ENCODE measurements around the gene RPS6KA5. TPM values are rescaled to one million over a fixed set of nuclear protein-coding genes. Genes with fewer than 3 reads are reported as not detected.
A peak's percentile ranks its signal among the peaks of the same experiment; 100 is the strongest.
"Not testable (repeated sequence)": the region's sequence is repeated elsewhere in the genome, so short reads cannot be mapped to it uniquely, and the experiment has no call there.

Gene RPS6KA5
- polyA plus RNA-seq, 2 of the 4 experiments (the other 2 are of a cell fraction) = 2.2 to 4.1 TPM

- Histone ChIP-seq H3K4me1 (no peaks in the 10 kb centered on the region), H3K27ac (no peak overlapping the region), H3K4me3 (no peak overlapping the region), H3K4me2 (no peak overlapping the region), H3K9me3 (no peaks in the 10 kb centered on the region; the same call in 2 of the 3 replicates)
- TF ChIP-seq HOXB5 (CRISPR knock-in tag; IDR thresholded peaks at IDR 0.05) (no peak), KDM5A (IDR thresholded peaks at IDR 0.05) (no peak), SREBF2 (IDR thresholded peaks at IDR 0.05) (no peak), TFCP2L1 (CRISPR knock-in tag; IDR thresholded peaks at IDR 0.05) (no peak), ATOH8 (CRISPR knock-in tag; IDR thresholded peaks at IDR 0.05; ENCODE audit: low read depth) (no peak), NFE2L2 (conservative IDR thresholded peaks at IDR 0.05; ENCODE audit: low read length) (no peak), MAFK (IDR thresholded peaks at IDR 0.05; ENCODE audit: partially characterized antibody) (no peak)
- TF ChIP-seq, protein P1, sequence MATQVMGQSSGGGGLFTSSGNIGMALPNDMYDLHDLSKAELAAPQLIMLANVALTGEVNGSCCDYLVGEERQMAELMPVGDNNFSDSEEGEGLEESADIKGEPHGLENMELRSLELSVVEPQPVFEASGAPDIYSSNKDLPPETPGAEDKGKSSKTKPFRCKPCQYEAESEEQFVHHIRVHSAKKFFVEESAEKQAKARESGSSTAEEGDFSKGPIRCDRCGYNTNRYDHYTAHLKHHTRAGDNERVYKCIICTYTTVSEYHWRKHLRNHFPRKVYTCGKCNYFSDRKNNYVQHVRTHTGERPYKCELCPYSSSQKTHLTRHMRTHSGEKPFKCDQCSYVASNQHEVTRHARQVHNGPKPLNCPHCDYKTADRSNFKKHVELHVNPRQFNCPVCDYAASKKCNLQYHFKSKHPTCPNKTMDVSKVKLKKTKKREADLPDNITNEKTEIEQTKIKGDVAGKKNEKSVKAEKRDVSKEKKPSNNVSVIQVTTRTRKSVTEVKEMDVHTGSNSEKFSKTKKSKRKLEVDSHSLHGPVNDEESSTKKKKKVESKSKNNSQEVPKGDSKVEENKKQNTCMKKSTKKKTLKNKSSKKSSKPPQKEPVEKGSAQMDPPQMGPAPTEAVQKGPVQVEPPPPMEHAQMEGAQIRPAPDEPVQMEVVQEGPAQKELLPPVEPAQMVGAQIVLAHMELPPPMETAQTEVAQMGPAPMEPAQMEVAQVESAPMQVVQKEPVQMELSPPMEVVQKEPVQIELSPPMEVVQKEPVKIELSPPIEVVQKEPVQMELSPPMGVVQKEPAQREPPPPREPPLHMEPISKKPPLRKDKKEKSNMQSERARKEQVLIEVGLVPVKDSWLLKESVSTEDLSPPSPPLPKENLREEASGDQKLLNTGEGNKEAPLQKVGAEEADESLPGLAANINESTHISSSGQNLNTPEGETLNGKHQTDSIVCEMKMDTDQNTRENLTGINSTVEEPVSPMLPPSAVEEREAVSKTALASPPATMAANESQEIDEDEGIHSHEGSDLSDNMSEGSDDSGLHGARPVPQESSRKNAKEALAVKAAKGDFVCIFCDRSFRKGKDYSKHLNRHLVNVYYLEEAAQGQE (IDR thresholded peaks at IDR 0.05) = no peak
- ATAC-seq (no peak), FAIRE-seq (no peak), DNase-seq (ENCODE audit: low read depth in 1 of 2, low spot score in 1 of 2) (no peak)
- 54% methylated on average over 3 of the region's 3 CpGs for WGBS (ENCODE audit: missing lambda C conversion rate)
- ChIA-PET CTCF (no interaction called here), POLR2A (no interaction called here)
These were observed 220.6 kb downstream of the RPS6KA5 start for GRCh38 chr14:90839889-90840266.

DNA sequence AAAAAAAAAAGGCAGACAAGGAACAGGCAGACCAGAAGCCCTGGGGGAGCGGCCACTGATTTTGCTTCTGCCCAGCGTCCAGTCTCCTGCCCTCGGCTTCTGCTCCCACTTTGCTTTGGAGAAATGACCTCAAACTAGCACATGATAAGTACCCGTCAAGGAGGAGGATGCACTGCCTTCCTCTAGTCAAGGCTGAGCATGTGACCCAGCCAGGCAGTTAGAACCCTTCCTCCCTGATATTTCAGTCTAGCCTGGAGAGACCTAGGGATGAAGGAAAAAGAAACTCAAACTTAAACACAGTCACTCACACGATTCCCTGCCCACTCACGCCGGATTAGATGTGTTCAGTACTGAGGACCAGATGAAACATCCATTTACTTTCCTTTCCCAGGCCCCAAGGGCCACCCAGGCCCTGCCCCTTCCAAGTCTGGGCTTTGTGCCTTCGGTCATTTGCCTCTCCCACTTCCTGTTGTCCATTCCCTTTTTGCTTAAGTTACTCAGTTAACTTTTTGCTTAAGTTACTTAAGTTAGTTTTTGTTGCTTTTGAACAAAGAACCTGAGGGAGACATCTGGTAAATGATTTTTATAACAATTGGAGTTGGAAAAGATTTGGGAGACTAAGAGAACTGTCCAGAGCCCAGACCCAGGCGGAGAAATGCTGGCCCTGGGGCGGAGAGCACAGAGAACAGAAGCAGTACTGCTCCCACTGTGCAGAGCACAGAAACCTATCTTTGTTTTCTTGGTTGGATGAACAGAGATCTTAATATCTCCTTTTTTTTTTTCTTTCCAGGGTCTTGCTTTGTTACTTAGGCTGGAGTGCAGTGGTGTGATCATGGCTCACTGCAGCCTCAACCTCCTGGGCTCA, 221.2 kb downstream of the RPS6KA5 start:
- no peak overlapping the region for H3K4me2 ChIP-seq
- CTCF ChIA-PET = no interaction called here
- no peak for FAIRE-seq

DNA sequence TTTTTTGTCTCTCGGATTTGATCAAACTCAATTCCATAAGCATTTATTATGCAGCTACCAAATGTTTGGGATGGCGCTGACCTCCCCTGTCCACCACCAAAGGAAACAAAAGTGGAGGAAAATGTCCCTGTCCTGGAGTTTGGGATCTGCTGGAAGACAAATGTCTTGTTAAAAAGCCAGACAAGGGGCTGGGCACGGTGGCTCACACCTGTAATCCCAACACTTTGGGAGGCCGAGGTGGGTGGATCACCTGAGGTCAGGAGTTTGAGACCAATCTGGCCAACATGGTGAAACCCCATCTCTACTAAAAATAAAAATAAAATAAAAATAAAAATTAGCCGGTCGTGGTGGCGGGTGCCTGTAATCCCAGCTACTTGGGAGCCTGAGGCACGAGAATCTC, 221.9 kb downstream of the RPS6KA5 start:
- POLR2A ChIA-PET; DNase-seq (ENCODE audit: low read depth in 1 of 2, low spot score in 1 of 2); H3K4me2 ChIP-seq; H3K4me1 ChIP-seq; H3K9me3 ChIP-seq; H3K4me3 ChIP-seq; H3K27ac ChIP-seq; ATAC-seq; FAIRE-seq: not testable (repeated sequence)
- 81% methylated on average over 8 of the region's 8 CpGs for WGBS (ENCODE audit: missing lambda C conversion rate)
- CTCF ChIA-PET = interaction anchor here (0.6 kb wide), 1 partner anchor 509 kb away, joined by 3 read pairs; no protein-coding TSS in a partner anchor

More for the DNA sequence above, 221.2 kb downstream of the RPS6KA5 start:
- POLR2A ChIA-PET = no interaction called here
- DNase-seq (ENCODE audit: low read depth in 1 of 2, low spot score in 1 of 2) (no peak), ATAC-seq (peak in 1 of 2 experiments; percentile 40; a peak in 2 of 6 replicates)
- 64% methylated on average over 10 of the region's 10 CpGs for WGBS (ENCODE audit: missing lambda C conversion rate)
- Histone ChIP-seq H3K9me3 (no peaks in the 10 kb centered on the region; the same call in 2 of the 3 replicates), H3K27ac (no peak overlapping the region), H3K4me3 (no peak overlapping the region), H3K4me1 (no peaks in the 10 kb centered on the region)
- TF ChIP-seq CTCF (IDR thresholded peaks at IDR 0.05) (no peak), KDM1A (IDR thresholded peaks at IDR 0.05; ENCODE audit: low read depth) (no peak), CHD4 (IDR thresholded peaks at IDR 0.05; ENCODE audit: borderline replicate concordance) (no peak), JUNB (IDR thresholded peaks at IDR 0.05) (no peak), TFCP2L1 (CRISPR knock-in tag; IDR thresholded peaks at IDR 0.05) (no peak), BHLHE40 (IDR thresholded peaks at IDR 0.05; ENCODE audit: low read depth, low read length) (no peak)
